Esophagus squamous epithelium (tissue), 4 donors: Measurements from ENCODE around the gene AATK.

Source experiments
- CTCF ChIP-seq, 6 experiments: fragments of 450-650 bp in 4 of 6; fragments of 200-600 bp in 2 of 6; sonication (generic) in 2 of 6; IDR thresholded peaks; one replicate each; pipeline ENCODE4 v1.5.1; 2016 to 2019; ENCODE audit warnings: antibody characterized with exemption in 6 of 6, mild to moderate bottlenecking in 4 of 6, moderate library complexity in 4 of 6
- POLR2A ChIP-seq, 4 donors: fragments of 450-650 bp; IDR thresholded peaks; one replicate each; pipeline ENCODE4 v1.6.1; 2017; ENCODE audit warnings: antibody characterized with exemption in 4 of 4, mild to moderate bottlenecking in 4 of 4, moderate library complexity in 3 of 4

DNA sequence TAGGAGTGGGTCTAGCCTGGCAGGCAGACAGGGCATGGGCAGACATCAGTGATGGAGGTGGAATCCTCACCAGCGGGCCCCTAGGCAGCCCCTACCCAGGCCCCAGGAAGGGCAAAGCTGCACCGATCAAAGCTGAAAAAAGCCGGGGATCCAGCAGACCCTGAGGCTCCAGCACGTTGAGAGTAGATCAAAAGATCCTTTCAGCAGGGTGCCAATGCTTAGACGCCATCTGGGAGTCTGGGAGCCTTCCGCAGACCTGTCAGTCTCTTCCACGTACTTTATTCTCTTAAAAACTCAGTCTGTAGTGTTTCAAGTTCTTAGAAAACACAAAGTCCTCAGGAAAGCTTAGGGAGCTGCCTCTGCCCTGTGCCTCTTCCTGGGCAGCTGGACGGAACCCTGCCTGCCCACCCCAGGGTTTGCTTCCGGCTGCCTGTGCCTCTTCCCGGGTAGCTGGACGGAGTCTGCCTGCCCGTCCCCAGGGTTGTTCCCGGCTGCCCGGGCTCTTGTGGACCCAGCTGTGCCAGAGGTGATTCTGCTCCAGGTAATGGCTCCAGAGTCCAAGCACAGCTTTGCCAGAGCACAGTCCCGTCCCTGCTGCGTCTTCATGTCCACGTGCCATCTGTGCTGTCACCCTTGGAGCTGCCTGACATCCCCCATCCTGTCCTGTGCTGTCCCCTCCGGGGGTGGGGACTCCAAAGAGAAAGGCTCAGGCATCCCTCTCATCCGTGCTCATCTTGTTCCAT is 51.5 kb downstream of the AATK start:
- TF ChIP-seq CTCF (IDR thresholded peaks at IDR 0.05) = no peak
- TF ChIP-seq POLR2A (IDR thresholded peaks at IDR 0.05) = no peak
